ENCODE data around the gene GPALPP1.

DNA sequence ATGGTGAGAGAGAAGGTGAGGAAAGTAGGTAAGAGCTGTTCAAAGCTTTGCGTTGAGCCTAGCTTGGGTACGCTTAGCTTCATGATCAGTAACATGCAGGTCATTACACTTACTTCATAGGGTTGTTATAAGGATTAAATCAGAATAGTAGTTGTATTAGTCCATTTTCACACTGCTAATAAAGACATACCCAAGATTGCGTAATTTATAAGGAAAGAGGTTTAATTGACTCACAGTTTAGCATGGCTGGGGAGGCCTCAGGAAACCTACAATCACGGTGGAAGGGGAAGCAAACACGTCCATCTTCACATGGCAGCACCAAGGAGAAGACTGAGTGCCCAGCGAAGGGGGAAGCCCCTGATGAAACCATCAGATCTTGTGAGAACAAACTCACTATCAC lies 21.9 kb downstream of the GPALPP1 start:
- TF ChIP-seq POLR2A (IDR thresholded peaks at IDR 0.05; ENCODE audit: low read length), result no peak
- no peak for TF ChIP-seq GATA1 (IDR thresholded peaks at IDR 0.05; ENCODE audit: low read depth, low read length)
